Mesendoderm (in vitro differentiated cells): Measurements from ENCODE around the gene SLC26A11.

Experiments
- DNase-seq: peaks from one replicate; pipeline ENCODE4 v3.0.0; 2013
- H2AK5ac ChIP-seq: 2 replicates; pipeline ENCODE4 v1.6.1; 2013; ENCODE audit warnings: low read length, inconsistent platforms
- H2BK120ac ChIP-seq: 2 replicates; pipeline ENCODE4 v1.6.1; 2013; ENCODE audit warnings: low read depth, mild to moderate bottlenecking, low read length, moderate library complexity, mixed read lengths
- H2BK15ac ChIP-seq: replicated peaks from 2 replicates; pipeline ENCODE4 v1.6.1; 2013; ENCODE audit warnings: low read depth, mild to moderate bottlenecking, moderate library complexity
- H2BK5ac ChIP-seq: 2 replicates; pipeline ENCODE4 v1.6.1; 2013; ENCODE audit warnings: low read length, inconsistent platforms
- H3K18ac ChIP-seq: 2 replicates; pipeline ENCODE4 v1.6.1; 2013; ENCODE audit warnings: mild to moderate bottlenecking, low read length, mixed read lengths
- H3K23ac ChIP-seq: one replicate; pipeline ENCODE4 v1.6.1; 2013; ENCODE audit warnings: low read length
- H3K27ac ChIP-seq: 2 replicates; pipeline ENCODE4 v1.5.1; 2013; ENCODE audit warnings: low read depth, mild to moderate bottlenecking, inconsistent platforms, low read length, moderate library complexity
- H3K27me3 ChIP-seq: 2 replicates; pipeline ENCODE4 v1.6.1; 2013; ENCODE audit warnings: low read length, control low read depth, mild to moderate bottlenecking, inconsistent platforms; ENCODE audit not compliant: insufficient read depth, poor library complexity
- H3K36me3 ChIP-seq: 2 replicates; pipeline ENCODE4 v1.6.1; 2013; ENCODE audit warnings: low read length, inconsistent platforms; ENCODE audit not compliant: control insufficient read depth, insufficient read depth
- H3K4ac ChIP-seq: one replicate; pipeline ENCODE4 v1.6.1; 2013; ENCODE audit warnings: low read depth, mild to moderate bottlenecking, low read length, moderate library complexity
- H3K4me1 ChIP-seq: 2 replicates; pipeline ENCODE4 v1.6.1; 2013; ENCODE audit warnings: low read depth, low read length, inconsistent platforms; ENCODE audit not compliant: control insufficient read depth
- H3K4me2 ChIP-seq: 2 replicates; pipeline ENCODE4 v1.6.1; 2013; ENCODE audit warnings: low read length
- H3K4me3 ChIP-seq: 2 replicates; pipeline ENCODE4 v1.5.1; 2013; ENCODE audit warnings: mild to moderate bottlenecking, low read length
- H3K56ac ChIP-seq: one replicate; pipeline ENCODE4 v1.6.1; 2013; ENCODE audit warnings: low read length
- H3K79me1 ChIP-seq: 2 replicates; pipeline ENCODE4 v1.6.1; 2013; ENCODE audit warnings: low read length, inconsistent platforms
- H3K79me2 ChIP-seq: 2 replicates; pipeline ENCODE4 v1.6.1; 2013; ENCODE audit warnings: mild to moderate bottlenecking, low read length; ENCODE audit not compliant: control insufficient read depth, insufficient read depth
- H3K9ac ChIP-seq: 2 replicates; pipeline ENCODE4 v1.6.1; 2013; ENCODE audit warnings: low read length, inconsistent platforms
- H4K5ac ChIP-seq: one replicate; pipeline ENCODE4 v1.6.1; 2013; ENCODE audit warnings: low read length
- H4K8ac ChIP-seq: one replicate; pipeline ENCODE4 v1.6.1; 2013; ENCODE audit warnings: low read depth, mild to moderate bottlenecking, control low read depth, low read length, moderate library complexity
- WGBS: extraction: QIAGEN DNeasy Blood & Tissue Kit; methylation state at CpG from one replicate; pipeline ENCODE4 v1.1.7; 2013; ENCODE audit warnings: low lambda C conversion rate, missing lambda C conversion rate; ENCODE audit not compliant: insufficient coverage; ENCODE audit errors: extremely low coverage; 5-methylcytosine and 5-hydroxymethylcytosine counted together

The SLC26A11 gene

DNA sequence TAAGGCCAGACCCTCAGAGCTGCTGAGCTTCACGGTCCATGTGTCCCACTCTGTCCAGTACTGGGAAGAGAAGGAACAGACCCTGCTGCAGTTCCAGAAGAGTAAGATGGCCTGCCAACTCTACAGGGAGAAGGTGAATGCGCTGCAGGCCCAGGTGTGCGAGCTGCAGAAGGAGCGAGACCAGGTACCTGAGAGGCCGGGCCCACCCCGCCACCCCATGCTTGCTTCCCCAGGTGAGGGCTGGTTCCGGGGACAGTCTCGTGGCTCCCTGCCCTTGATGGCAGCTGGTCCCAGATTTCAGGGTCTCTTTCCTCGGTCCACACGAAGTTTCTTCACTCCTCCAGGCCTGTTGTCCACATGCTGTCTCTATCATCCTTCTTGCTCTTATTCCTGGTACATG lies 29.5 kb upstream of the SLC26A11 start:
- H3K4me3 ChIP-seq = no peak overlapping the region
- H3K4ac ChIP-seq = no peak overlapping the region
- no peak overlapping the region for H3K23ac ChIP-seq
- no peak overlapping the region for H2BK120ac ChIP-seq
- no peaks in the 10 kb centered on the region for H3K36me3 ChIP-seq
- H2BK5ac ChIP-seq = no peak overlapping the region
- H3K4me1 ChIP-seq = no peaks in the 10 kb centered on the region
- H3K27me3 ChIP-seq = no peaks in the 10 kb centered on the region
- H4K8ac ChIP-seq = no peak overlapping the region
- H4K5ac ChIP-seq = no peak overlapping the region
- H3K9ac ChIP-seq = no peak overlapping the region
- no peak overlapping the region for H3K27ac ChIP-seq
- no peaks in the 10 kb centered on the region for H3K79me1 ChIP-seq
- DNase-seq = no peak
- no peak overlapping the region for H3K56ac ChIP-seq
- no CpG with 5 or more reads among the region's 10 CpGs for WGBS
- H2AK5ac ChIP-seq = no peak overlapping the region
- H3K4me2 ChIP-seq = no peak overlapping the region
- no peak overlapping the region for H2BK15ac ChIP-seq
- no peaks in the 10 kb centered on the region for H3K79me2 ChIP-seq
- H3K18ac ChIP-seq = no peak overlapping the region

- no peaks in the 10 kb centered on the region for H3K4me1 ChIP-seq
- no peak overlapping the region for H3K23ac ChIP-seq
- no peak overlapping the region for H3K4me2 ChIP-seq
- peak; percentile 22 for DNase-seq
- no peak overlapping the region for H3K56ac ChIP-seq
- no peaks in the 10 kb centered on the region for H3K79me2 ChIP-seq
- H3K4ac ChIP-seq = no peak overlapping the region
- no peak overlapping the region for H4K5ac ChIP-seq
- no peak overlapping the region for H3K9ac ChIP-seq
- no peak overlapping the region for H3K18ac ChIP-seq
- no peaks in the 10 kb centered on the region for H3K79me1 ChIP-seq
- no peak overlapping the region for H2BK120ac ChIP-seq
- no peak overlapping the region for H2BK15ac ChIP-seq
- H4K8ac ChIP-seq = no peak overlapping the region
- no peak overlapping the region for H3K4me3 ChIP-seq
- H3K27me3 ChIP-seq = no peaks in the 10 kb centered on the region
- no CpG with 5 or more reads among the region's 20 CpGs for WGBS
- no peak overlapping the region for H3K27ac ChIP-seq
- H3K36me3 ChIP-seq = no peaks in the 10 kb centered on the region
- H2AK5ac ChIP-seq = no peak overlapping the region
- H2BK5ac ChIP-seq = no peak overlapping the region
Observed at GRCh38 chr17:80191192-80191591, 29.0 kb upstream of the SLC26A11 start.

- no peak overlapping the region for H3K56ac ChIP-seq
- H3K4me1 ChIP-seq = no peaks in the 10 kb centered on the region
- DNase-seq = no peak
- no peaks in the 10 kb centered on the region for H3K36me3 ChIP-seq
- H2BK15ac ChIP-seq = no peak overlapping the region
- no peak overlapping the region for H4K5ac ChIP-seq
- H2BK5ac ChIP-seq = no peak overlapping the region
- H3K4me2 ChIP-seq = no peak overlapping the region
- H3K23ac ChIP-seq = no peak overlapping the region
- H3K9ac ChIP-seq = no peak overlapping the region
- H3K18ac ChIP-seq = no peak overlapping the region
- no CpG with 5 or more reads among the region's 29 CpGs for WGBS
- H2BK120ac ChIP-seq = no peak overlapping the region
- H4K8ac ChIP-seq = no peak overlapping the region
- H3K79me1 ChIP-seq = no peaks in the 10 kb centered on the region
- H3K4ac ChIP-seq = no peak overlapping the region
- no peak overlapping the region for H2AK5ac ChIP-seq
- no peak overlapping the region for H3K27ac ChIP-seq
- no peaks in the 10 kb centered on the region for H3K27me3 ChIP-seq
- H3K4me3 ChIP-seq = no peak overlapping the region
- H3K79me2 ChIP-seq = no peaks in the 10 kb centered on the region
Observed at GRCh38 chr17:80191865-80192661, 28.2 kb upstream of the SLC26A11 start.

- Histone ChIP-seq H3K9ac (no peak overlapping the region), H3K27me3 (no peaks in the 10 kb centered on the region), H3K79me1 (no peaks in the 10 kb centered on the region), H3K56ac (no peak overlapping the region), H3K36me3 (no peaks in the 10 kb centered on the region), H4K8ac (no peak overlapping the region), H3K79me2 (no peaks in the 10 kb centered on the region), H3K4me1 (no peaks in the 10 kb centered on the region), H3K18ac (no peak overlapping the region), H3K4ac (no peak overlapping the region), H3K4me3 (no peak overlapping the region), H3K23ac (no peak overlapping the region), H2BK15ac (no peak overlapping the region), H2AK5ac (no peak overlapping the region), H4K5ac (no peak overlapping the region), H2BK120ac (no peak overlapping the region), H3K4me2 (no peak overlapping the region), H2BK5ac (no peak overlapping the region), H3K27ac (no peak overlapping the region)
- no peak for DNase-seq
- no CpG with 5 or more reads among the region's 14 CpGs for WGBS
Observed at GRCh38 chr17:80195141-80195540, 25.1 kb upstream of the SLC26A11 start.

GRCh38 chr17:80195671-80196529 lies 24.3 kb upstream of the SLC26A11 start:
- H3K79me1 ChIP-seq = no peaks in the 10 kb centered on the region
- H2BK15ac ChIP-seq = no peak overlapping the region
- H3K56ac ChIP-seq = no peak overlapping the region
- H3K79me2 ChIP-seq = no peaks in the 10 kb centered on the region
- no CpG with 5 or more reads among the region's 27 CpGs for WGBS
- H3K4me3 ChIP-seq = no peak overlapping the region
- H3K4me2 ChIP-seq = no peak overlapping the region
- H3K9ac ChIP-seq = no peak overlapping the region
- H3K27ac ChIP-seq = no peak overlapping the region
- H2BK120ac ChIP-seq = no peak overlapping the region
- H2BK5ac ChIP-seq = no peak overlapping the region
- H3K4me1 ChIP-seq = no peaks in the 10 kb centered on the region
- no peak overlapping the region for H2AK5ac ChIP-seq
- no peak overlapping the region for H4K5ac ChIP-seq
- H3K4ac ChIP-seq = no peak overlapping the region
- H3K23ac ChIP-seq = no peak overlapping the region
- H4K8ac ChIP-seq = no peak overlapping the region
- no peaks in the 10 kb centered on the region for H3K27me3 ChIP-seq
- H3K18ac ChIP-seq = no peak overlapping the region
- peak; percentile 33 for DNase-seq
- H3K36me3 ChIP-seq = no peaks in the 10 kb centered on the region
